CD14-positive monocyte (primary cell): ENCODE results near the gene CHAF1A. TPM values are rescaled to one million over a fixed set of nuclear protein-coding genes. Genes with fewer than 3 reads are reported as not detected.

Experiments used
- DNase-seq, 3 donors: peaks; one replicate each; pipeline ENCODE4 v3.0.0-alpha.2; 2011 to 2022
- H2AFZ ChIP-seq: 2 replicates; pipeline ENCODE4 v1.6.0; 2012; ENCODE audit warnings: mild to moderate bottlenecking, low read depth, low read length, inconsistent platforms; ENCODE audit not compliant: insufficient read depth, poor library complexity, severe bottlenecking
- H3K27ac ChIP-seq, 2 donors: 1 replicate in 1 of 2; 2 replicates in 1 of 2; pipeline ENCODE4 v1.5.1; 2012 to 2013; ENCODE audit warnings: low read length in 2 of 2, control low read depth in 1 of 2, inconsistent platforms in 1 of 2, low read depth in 1 of 2, mild to moderate bottlenecking in 1 of 2
- H3K27me3 ChIP-seq, 2 donors: one replicate each; pipeline versions ENCODE4 v1.6.0 to v1.6.1; 2011 to 2013; ENCODE audit warnings: low read length in 2 of 2; ENCODE audit not compliant: control insufficient read depth in 2 of 2, insufficient read depth in 2 of 2
- H3K36me3 ChIP-seq, 2 donors: replicated peaks in 1 of 2; 1 replicate in 1 of 2; 2 replicates in 1 of 2; pipeline versions ENCODE4 v1.5.1 to v1.6.1; 2012 to 2013; ENCODE audit warnings: low read length in 2 of 2, control low read depth in 1 of 2, inconsistent platforms in 1 of 2, mild to moderate bottlenecking in 1 of 2; ENCODE audit not compliant: insufficient read depth in 2 of 2, control insufficient read depth in 1 of 2
- H3K4me1 ChIP-seq, 2 donors: 1 replicate in 1 of 2; 2 replicates in 1 of 2; pipeline versions ENCODE4 v1.5.1 to v1.6.1; 2012 to 2013; ENCODE audit warnings: low read length in 2 of 2, control low read depth in 1 of 2, inconsistent platforms in 1 of 2, mild to moderate bottlenecking in 1 of 2, moderate library complexity in 1 of 2; ENCODE audit not compliant: insufficient read depth in 2 of 2, control insufficient read depth in 1 of 2
- H3K4me2 ChIP-seq: replicated peaks from 2 replicates; pipeline ENCODE3; 2012; ENCODE audit warnings: low read length, moderate library complexity, mild to moderate bottlenecking; ENCODE audit not compliant: poor library complexity, severe bottlenecking; ENCODE audit errors: extremely low read depth
- H3K4me3 ChIP-seq, 3 experiments: fragments of 200-600 bp in 1 of 3; sonication (generic) in 1 of 3; replicated peaks in 1 of 3; 1 replicate in 2 of 3; 2 replicates in 1 of 3; pipeline ENCODE4 v1.5.1; 2011 to 2013; ENCODE audit warnings: low read length in 3 of 3, mild to moderate bottlenecking in 3 of 3, control low read depth in 2 of 3, low read depth in 2 of 3, inconsistent platforms in 1 of 3, moderate library complexity in 1 of 3
- H3K79me2 ChIP-seq: 2 replicates; pipeline ENCODE4 v1.6.0; 2012; ENCODE audit warnings: mild to moderate bottlenecking, control low read depth, inconsistent platforms, low read length, moderate library complexity; ENCODE audit not compliant: insufficient read depth
- H3K9ac ChIP-seq: 2 replicates; pipeline ENCODE4 v1.6.0; 2017; ENCODE audit warnings: low read length, mild to moderate bottlenecking; ENCODE audit not compliant: insufficient read depth, poor library complexity, severe bottlenecking
- H3K9me3 ChIP-seq, 2 donors: replicated peaks in 1 of 2; 1 replicate in 1 of 2; 2 replicates in 1 of 2; pipeline versions ENCODE4 v1.5.1 to v1.6.1; 2012 to 2013; ENCODE audit warnings: low read length in 2 of 2, control low read depth in 1 of 2; ENCODE audit not compliant: control insufficient read depth in 1 of 2, insufficient read depth in 1 of 2
- H4K20me1 ChIP-seq: 2 replicates; pipeline ENCODE4 v1.6.0; 2012; ENCODE audit warnings: mild to moderate bottlenecking, low read length, control low read depth, moderate library complexity; ENCODE audit not compliant: insufficient read depth
- H3K27ac Mint-ChIP-seq, 7 donors: one replicate each; pipeline ENCODE4 v1.8.0; 2020; ENCODE audit warnings: mild to moderate bottlenecking in 7 of 7, mixed read lengths in 7 of 7, moderate library complexity in 6 of 7, inconsistent platforms in 2 of 7
- H3K27me3 Mint-ChIP-seq, 3 donors: one replicate each; pipeline ENCODE4 v1.8.0; 2021 to 2022; ENCODE audit warnings: low read depth in 3 of 3, mild to moderate bottlenecking in 3 of 3, mixed read lengths in 3 of 3, moderate library complexity in 3 of 3, inconsistent platforms in 1 of 3
- H3K36me3 Mint-ChIP-seq, 2 donors: one replicate each; pipeline ENCODE4 v1.8.0; 2020; ENCODE audit warnings: mixed read lengths in 2 of 2, inconsistent platforms in 1 of 2, mild to moderate bottlenecking in 1 of 2
- H3K4me1 Mint-ChIP-seq: one replicate; pipeline ENCODE4 v1.8.0; 2020; ENCODE audit warnings: mild to moderate bottlenecking, mixed read lengths
- H3K4me3 Mint-ChIP-seq, 2 donors: one replicate each; pipeline ENCODE4 v1.8.0; 2020; ENCODE audit warnings: mild to moderate bottlenecking in 2 of 2, mixed read lengths in 2 of 2, moderate library complexity in 1 of 2
- H3K9me3 Mint-ChIP-seq, 7 donors: one replicate each; pipeline ENCODE4 v1.8.0; 2020 to 2022; ENCODE audit warnings: mixed read lengths in 7 of 7, mild to moderate bottlenecking in 6 of 7, moderate library complexity in 6 of 7, inconsistent platforms in 2 of 7
- CTCF ChIP-seq: fragments of 200-600 bp; IDR thresholded peaks from one replicate; pipeline ENCODE4 v1.8.0; 2022; ENCODE audit warnings: antibody characterized with exemption, mild to moderate bottlenecking
- WGBS: methylation state at CpG from one replicate; pipeline ENCODE4 v1.1.5; 2013; ENCODE audit warnings: missing lambda C conversion rate; ENCODE audit not compliant: insufficient coverage; 5-methylcytosine and 5-hydroxymethylcytosine counted together
- intact Hi-C, 2 donors: fragments of 100-400 bp; cut with micrococcal nuclease; formaldehyde crosslinking; loops; one replicate each; pipeline versions ENCODE4 v1.15.0 to v1.15.1; 2023
- polyA plus RNA-seq, 3 donors: library from polyadenylated mRNA; depleted of rRNA in 1 of 3; unstranded in 2 of 3; stranded (reverse) in 1 of 3; fragments of 300-500 nt in 2 of 3; fragments of >200 nt in 1 of 3; fragmentation: Illumina TruSeq in 2 of 3; gene quantifications; 1 replicate in 2 of 3; 2 replicates in 1 of 3; pipeline ENCODE4 v1.2.3, GENCODE V29; 2012 to 2021

The CHAF1A gene
- polyA plus RNA-seq, 3 donors = 4.4 to 26.4 (median 5.4) TPM

- Histone ChIP-seq H3K27me3 (no peaks in the 10 kb centered on the region), H3K27ac (peak overlapping the region; percentile 96 to 99), H3K79me2 (peaks cover 27% of the 10 kb centered on the region), H2AFZ (no peak overlapping the region), H3K4me1 (peaks cover 37 to 44% of the 10 kb centered on the region in 2 donors), H3K4me3 (peak overlapping the region in 1 of 3 experiments; percentile 70), H3K9ac (peak overlapping the region; percentile 72), H3K4me2 (peak overlapping the region; percentile 78), H3K9me3 (no peaks in the 10 kb centered on the region), H4K20me1 (no peaks in the 10 kb centered on the region), H3K36me3 (peaks cover 11 to 24% of the 10 kb centered on the region in 2 donors)
- Mint-ChIP-seq H3K9me3 (peaks cover 0 to 2% (median 0%) of the 10 kb centered on the region in 7 donors), H3K27me3 (peaks cover 0 to 6% (median 5%) of the 10 kb centered on the region in 3 donors), H3K36me3 (peaks cover 36 to 65% of the 10 kb centered on the region in 2 donors), H3K4me3 (peak overlapping the region; percentile 82 to 96), H3K4me1 (peaks cover 38% of the 10 kb centered on the region), H3K27ac (peak overlapping the region; percentile 94 to 99 (median 98))
- no peak for TF ChIP-seq CTCF
- intact Hi-C loops = loop anchor here in 1 of 2 donors (2.0 kb wide), 3 partner anchors 26 to 56 kb away; partner anchors contain the start of genes CHAF1A and UBXN6
- 39% methylated on average over 4 of the region's 12 CpGs for WGBS
- peak; percentile 92 to 97 (median 94) for DNase-seq
Observed at GRCh38 chr19:4430760-4431159, 28.3 kb downstream of the CHAF1A start.

GRCh38 chr19:4431296-4431695, 28.9 kb downstream of the CHAF1A start:
- Mint-ChIP-seq H3K27ac (peak overlapping the region; percentile 94 to 99 (median 98)), H3K4me3 (peak overlapping the region; percentile 82 to 96), H3K9me3 (peaks cover 0 to 2% (median 0%) of the 10 kb centered on the region in 7 donors), H3K36me3 (peaks cover 33 to 64% of the 10 kb centered on the region in 2 donors), H3K27me3 (peaks cover 0 to 6% (median 5%) of the 10 kb centered on the region in 3 donors), H3K4me1 (peaks cover 38% of the 10 kb centered on the region)
- H3K9ac ChIP-seq = peak overlapping the region; percentile 72
- peaks cover 30% of the 10 kb centered on the region for H3K79me2 ChIP-seq
- H3K4me2 ChIP-seq = peak overlapping the region; percentile 78
- H2AFZ ChIP-seq = no peak overlapping the region
- peak overlapping the region in 1 of 3 experiments; percentile 70 for H3K4me3 ChIP-seq
- no peaks in the 10 kb centered on the region for H3K9me3 ChIP-seq
- H3K27me3 ChIP-seq = no peaks in the 10 kb centered on the region
- intact Hi-C loops = loop anchor here in 1 of 2 donors (2.0 kb wide), 3 partner anchors 26 to 56 kb away; partner anchors contain the start of genes CHAF1A and UBXN6
- 45% methylated on average over 6 of the region's 9 CpGs for WGBS
- no peaks in the 10 kb centered on the region for H4K20me1 ChIP-seq
- peaks cover 37 to 44% of the 10 kb centered on the region in 2 donors for H3K4me1 ChIP-seq
- H3K36me3 ChIP-seq = peaks cover 15 to 25% of the 10 kb centered on the region in 2 donors
- no peak for TF ChIP-seq CTCF
- DNase-seq = peak in 1 of 3 donors; percentile 35
- peak overlapping the region; percentile 96 to 99 for H3K27ac ChIP-seq
